DMS 273 treated with DMSO at 0.1 percent for 48 hours (cell line): ENCODE measurements around the gene CARS2.

ENCODE experiments used
- DNase-seq: peaks from one replicate; lab custom pipeline; 2025; lab: John Stamatoyannopoulos, UW

Gene CARS2

DNA sequence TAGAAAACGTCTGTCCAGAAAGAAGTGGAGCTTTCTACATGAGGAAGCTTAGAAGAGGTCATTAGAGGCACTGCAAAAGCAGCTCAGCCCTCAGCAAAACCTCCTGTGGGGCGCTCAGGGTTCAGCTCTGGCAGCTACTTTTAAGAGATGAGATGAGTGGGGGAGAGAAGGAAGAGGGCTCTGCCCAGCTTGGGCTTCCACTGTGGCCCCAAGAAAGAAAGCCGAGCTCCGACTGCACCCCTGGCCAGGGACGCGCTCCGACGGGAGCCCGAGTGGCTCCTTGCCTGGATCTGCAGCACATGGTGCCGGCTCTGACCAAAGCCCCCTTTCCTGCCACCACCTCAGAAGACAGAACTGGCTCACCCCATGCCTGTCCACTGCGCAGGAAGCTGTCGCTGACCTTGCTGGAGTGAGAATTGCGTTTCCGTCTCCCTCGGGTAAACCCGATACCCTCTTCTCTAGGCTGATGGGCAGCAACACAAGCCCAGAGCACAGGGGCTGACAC, 54.1 kb downstream of the CARS2 start:
- no peak for DNase-seq

DNA sequence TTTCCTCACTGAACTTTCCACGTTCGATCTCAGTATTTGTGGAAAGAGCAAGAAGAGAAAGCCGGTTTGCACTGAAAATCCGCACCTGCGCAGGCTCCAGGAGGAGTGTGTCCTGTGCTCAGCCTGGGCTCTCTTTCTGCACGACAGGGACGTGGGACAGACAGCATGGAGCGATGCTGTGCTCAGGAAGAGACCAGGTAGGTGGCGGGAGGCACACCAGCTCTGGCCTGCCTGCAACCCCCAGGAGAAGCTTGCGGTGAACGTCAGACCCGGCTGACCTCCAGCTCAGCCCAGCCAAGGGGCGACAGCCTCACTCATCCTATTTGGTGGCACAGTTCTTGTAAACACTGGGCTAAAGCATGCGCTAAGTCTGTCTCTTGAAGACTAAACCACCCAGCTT, 54.6 kb downstream of the CARS2 start:
- DNase-seq: no peak

DNA sequence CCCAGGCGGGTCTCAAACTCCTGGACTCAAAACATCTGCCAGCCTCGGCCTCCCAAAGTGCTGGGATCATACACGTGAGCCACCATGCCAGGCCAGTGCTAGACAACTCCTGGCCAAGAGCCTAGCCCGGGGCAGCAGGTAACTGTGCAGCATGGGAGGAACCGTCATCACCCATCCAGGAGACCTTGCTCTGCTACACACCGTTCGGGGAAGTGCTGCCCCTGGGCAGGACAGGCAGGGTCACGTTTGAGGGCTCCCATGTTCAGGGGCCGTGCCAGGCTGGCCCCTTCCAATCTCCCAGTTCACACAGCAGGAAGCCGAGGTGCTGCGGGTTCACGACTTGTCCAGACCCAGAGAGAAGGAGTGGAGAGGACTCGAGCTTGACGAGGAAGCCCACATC, 55.5 kb downstream of the CARS2 start:
- DNase-seq: no peak

DNA sequence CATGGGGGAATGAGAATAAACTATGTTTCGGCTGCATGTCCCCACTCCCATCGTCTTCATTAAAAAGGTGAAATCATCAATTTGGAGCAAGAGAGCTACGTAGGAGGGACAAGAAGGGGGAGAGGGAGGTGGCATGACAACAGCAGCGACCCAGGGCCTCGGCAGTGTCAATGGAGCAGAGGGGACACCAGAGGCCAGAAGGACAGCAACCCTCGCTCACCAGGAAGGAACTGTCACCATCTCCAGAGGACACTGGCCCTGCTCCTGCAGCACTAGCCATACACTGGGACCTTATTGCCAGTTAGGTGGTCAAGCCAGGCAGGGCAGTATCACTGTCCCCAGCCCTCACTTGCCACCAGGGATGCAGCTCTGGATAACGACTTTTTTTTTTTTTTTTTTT, 56.4 kb downstream of the CARS2 start:
- DNase-seq: no peak

DNA sequence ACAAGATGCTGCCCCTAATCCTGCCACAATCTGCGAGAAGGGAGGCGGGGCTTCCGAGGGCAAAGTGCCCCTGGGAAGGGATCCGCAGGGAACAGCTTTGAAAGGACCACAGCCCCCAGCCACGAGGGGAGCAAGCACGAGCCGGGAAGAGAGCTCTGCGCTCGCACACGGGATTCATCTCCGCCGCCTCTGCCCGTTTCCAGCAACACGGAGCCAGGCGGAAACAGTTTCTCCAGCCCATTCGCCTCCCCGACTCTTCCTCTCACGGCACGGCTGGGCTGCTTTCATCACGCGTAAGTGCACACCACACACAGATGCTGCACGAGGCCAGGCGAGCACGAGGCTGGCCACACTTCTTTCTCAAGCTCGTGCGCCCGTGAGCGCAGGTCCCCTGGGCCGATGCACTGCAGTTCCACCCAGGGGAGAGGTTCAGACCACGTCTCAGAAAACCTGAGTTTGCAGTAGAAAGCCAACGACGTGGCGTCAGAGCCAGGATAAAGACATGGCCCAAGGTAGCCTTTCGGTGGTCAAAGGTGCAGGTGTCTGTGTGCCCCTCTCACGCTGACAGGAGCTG, 57.0 kb downstream of the CARS2 start:
- no peak for DNase-seq

DNA sequence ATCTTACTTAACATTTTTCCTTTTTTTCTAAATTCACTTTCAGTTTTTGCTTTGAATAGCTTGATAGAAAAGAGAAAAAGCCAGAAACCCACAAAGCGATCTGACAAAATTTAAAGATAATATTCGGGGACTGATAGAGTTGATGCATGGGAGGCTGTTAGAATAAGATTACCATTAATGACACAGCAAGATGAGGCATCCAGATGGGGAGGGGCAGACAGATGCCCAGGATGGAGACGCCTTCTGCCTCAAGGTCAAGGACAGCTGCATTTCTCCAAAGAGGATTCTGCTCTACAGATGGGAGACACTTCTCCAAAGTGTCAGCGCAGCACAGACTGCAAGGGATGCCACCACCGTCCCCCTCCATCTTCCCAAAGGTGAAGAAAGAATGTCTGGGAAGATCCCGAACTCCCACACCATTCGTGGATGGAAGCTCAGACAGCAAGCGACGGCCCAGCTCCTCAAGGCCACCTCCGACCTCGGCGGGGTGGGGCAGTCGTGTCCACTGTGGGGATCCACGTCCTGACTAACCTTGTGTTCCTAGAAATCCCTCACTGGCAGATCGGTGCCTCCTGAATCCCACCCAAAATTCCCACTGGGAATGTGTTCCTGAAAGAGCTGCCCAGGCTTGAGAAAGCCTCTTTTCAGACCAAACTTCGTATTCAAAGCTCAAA, 57.6 kb downstream of the CARS2 start:
- DNase-seq: no peak

DNA sequence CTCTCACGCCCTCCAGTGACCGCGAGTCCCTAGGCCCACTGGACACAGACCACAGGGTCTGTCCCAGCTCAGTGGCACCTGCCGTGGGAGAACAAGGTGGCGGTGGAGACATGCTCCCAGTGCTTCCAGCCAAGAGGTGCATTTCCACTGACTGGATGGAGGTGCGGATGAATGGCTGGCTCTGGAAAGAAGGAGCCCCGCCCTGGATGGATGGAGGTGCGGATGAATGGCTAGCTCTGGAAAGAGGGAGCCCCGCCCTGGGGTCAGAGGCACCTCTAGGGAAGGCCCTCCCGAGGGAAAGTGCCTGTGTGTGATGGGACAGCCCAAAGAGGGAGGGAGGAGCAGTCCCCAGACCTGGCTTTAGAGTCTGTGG, 58.6 kb downstream of the CARS2 start:
- no peak for DNase-seq

DNA sequence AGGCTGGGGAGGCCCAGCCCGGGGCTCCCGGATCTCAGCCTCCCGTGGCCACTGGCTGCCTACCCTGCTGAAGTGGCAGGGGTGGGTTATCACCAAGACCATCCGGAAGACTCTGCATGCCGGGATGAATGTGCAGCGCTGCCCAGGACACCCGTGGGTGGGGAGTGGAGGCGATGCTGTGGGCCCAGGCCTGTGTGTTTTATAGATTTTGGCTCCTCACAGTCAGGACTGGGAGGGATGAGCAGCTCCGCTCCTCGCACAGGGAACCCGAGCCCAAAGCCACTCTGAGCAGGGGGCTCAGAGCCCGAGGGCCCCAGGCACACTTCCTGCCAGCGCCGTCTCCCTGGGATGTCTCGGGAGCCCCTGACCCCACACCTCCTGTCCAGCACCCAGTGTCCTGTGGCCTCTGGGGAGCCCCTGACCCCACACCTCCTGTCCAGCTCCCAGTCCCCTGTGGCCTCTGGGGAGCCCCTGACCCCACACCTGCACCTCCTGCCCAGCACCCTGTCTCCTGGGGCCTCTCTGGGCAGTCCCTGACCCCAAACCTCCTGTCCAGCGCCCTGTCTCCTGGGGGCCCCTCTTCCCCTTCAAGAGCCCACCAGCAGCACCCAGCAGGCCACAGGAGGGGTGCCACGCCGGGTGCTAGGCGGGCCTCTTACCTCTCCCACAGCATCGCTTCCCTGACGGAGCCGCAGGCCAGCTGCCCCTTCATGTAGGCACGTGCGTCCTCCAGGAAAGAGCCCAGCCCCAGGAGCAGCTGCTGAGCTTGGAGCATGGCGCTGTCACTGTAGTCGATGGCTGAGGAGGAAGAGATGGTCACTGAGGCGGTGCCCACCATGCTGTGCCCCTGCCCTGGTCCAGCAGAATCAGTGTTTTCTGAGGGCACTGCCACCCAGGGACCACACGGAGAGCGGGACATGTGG, 59.2 kb downstream of the CARS2 start:
- no peak for DNase-seq

DNA sequence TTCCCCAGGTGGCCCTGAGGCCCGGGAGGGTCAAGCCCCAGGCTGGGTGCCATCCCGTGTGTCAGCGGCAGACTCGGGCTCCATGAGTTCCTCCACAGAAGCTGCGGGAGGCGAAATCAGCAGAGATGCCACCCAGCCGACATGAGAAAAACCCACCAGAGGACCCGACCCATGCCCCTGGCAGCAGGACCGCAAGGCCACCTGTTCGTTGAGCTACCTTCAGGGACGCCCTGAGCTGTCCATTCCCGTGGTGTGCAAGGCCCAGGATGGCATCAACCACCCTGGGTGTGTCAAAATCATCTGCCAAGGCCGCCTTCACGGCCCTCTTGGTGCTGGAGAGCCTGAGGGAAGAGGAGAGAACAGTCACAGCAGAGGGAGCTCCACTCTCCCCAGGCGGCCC, 60.2 kb downstream of the CARS2 start:
- DNase-seq: no peak

DNA sequence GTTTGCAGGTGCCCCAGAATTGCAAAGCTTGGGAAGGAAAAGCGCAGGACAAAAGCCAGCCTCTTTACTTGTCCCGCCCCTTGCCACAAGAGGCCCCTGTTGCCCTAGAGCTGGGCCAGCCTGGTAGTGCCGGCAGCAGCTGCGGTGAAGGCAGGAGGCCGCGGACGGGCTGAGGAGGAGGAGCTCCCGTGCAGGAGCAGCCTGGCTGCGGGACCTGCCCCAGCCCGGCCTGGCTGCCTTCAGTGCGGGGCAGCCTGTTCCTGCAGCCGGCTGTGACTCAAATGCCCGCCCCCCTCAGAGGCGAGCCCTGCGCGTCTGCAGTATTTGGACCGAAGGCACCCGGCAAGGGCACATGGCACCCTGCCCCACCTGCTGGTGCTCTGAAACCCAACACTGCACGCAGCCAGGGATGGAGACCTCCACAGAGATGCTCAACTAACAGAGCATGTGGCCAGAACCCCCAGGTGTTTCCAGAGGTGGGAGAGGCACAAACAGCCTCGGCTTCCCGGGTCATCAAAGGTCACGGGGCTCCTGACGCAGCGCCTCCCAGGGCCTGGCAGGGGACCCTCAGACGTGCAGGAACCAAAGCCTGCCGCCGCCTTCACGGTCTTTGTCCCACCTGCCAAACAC, 60.9 kb downstream of the CARS2 start:
- DNase-seq: peak; percentile 68

DNA sequence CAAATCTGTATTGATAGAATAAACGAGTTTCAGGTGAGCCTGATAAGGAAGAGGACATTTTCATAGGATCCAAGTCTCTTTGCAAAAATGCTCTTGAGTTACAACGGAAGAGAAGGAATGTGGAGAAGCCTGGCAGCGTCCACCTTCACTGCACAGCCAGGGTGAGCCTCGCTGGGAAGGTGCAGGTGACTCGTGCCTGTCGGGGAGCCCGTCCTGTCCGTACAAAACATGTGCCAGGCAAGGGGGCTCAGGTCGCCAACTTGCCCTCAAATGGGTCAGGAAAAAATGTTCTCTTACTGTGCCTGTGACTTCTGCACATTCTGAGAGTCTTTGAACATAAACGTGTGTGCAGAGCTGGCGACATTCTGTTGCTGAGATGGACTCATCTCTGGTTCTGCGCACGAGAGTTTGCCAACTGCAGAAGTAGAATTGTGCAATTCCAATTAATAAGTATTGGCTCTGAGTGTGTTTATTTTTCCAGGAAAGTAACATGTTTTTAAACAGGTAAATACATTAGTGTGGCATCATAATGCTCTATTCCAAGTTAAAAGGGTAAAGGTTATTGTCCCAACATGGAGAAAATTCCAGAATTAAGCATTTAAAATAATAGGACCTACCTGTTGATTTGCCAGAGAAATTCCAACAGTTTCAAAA, 62.0 kb downstream of the CARS2 start:
- DNase-seq: no peak

DNA sequence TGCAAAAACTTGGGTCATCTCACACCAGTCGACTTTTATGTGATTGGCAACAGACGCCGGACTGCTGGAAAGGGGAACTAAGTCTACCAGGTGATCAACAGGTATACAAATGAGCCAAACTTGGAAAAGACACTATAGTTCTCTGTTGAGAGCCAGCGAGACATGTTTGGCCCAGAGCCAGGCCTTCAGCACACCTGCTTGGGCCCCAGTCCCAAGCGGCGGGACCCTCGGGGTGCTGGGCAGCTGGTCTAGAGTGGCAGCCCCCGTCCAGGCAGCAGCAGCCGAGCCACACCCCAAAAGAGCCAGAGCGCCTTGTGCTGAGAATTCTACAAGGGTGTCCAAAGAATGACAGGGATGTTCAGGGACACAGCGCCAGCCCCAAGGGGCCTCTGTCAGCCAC, 62.6 kb downstream of the CARS2 start:
- no peak for DNase-seq

DNA sequence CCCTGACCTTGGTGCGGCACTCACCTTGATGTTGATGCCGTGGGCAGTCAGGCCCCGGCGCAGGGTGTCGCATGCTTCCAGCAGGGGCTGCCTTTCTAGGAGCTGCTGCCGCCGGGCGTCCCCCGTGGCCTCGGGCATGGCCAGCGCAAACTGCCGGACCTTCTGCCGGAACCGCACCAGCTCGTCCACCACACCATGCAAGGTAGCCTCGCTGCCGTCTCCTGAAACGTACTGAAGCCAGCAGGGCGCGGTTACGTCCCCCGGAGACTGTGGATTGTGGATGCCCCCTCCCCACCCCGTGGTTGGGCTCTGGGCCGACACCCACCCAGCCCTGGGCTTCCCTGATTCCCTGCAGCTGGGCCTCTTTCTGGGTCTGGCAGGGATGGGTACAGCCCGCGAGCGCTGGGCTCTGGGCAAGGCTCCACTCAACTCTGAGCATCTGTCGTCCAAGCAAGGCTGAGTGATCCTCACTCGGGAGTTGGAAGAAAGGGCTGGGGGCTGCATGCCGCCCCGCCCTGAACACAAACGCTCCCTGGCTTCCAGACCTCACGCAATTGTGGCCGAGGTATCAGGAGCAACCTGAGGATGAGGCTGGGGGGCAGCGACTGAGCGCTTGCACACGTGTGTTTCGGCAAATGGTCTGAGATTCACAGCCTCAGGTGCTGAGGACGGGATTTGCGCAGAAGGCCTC, 63.5 kb downstream of the CARS2 start:
- DNase-seq: no peak

DNA sequence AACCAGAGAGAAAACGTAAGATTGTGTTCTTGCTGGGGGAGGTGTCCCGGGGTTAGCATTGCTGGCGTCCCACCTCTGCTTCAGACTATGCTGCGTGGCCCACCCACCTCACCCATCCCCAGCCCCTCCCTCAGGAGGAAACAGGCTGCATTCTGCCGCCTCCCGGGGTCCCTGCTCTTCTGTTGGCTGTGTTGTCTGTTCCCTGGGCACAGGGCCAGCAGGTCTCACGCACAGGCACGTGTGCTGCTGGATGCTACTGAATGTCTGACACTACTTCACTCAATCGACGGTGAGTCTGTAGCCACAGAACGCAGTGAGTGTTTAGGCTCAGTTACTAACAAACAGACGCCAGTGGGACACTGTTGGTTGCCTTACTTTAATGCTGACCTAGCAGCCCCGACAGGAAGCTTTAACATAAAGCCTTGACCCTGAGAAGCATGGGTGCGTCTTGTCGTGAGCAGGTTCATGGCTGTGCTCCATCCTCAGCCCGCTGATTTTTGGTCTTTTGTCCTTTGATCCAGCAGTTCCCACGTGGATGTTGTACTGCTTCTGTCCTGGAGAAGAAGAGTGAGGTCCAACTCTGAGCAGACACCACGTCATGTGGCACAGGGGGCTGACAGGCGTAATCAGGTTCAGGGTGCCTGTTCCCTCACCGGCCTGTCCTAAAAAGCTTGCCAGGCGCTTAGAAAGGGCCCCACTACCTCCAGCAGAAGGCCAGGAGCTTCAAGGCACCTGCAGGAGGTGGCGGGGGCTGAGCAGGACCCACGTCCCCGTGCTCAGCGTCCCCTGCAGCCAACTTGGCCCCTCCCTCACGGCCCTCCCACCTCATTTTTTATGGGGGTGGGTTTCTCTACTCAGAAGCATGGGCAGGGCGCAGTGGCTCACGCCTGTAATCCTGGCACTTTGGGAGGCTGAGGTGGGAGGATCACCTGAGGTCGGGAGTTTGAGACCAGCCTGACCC, 64.6 kb downstream of the CARS2 start:
- DNase-seq: no peak

DNA sequence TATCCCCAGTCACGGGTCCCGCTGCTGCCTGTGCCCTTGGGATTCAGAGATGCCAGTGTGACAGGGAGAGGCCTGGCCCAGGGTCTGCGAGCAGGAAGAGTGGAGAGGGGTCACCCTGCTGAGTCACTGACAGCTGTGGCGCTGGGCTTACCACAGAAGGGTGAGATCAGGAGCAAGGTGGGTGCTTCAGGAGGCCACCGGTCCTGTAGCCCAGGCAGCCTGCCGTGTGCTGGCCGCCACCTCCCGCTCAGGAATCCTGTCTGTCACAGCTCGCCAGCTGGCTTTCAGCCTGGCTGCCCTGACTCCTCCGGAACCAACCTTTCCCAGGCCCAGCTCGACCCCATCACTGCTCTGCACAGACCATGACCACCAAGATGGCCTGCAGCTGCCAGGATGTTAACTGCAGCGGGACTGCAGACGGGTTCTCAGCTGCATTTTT, 65.3 kb downstream of the CARS2 start:
- no peak for DNase-seq

DNA sequence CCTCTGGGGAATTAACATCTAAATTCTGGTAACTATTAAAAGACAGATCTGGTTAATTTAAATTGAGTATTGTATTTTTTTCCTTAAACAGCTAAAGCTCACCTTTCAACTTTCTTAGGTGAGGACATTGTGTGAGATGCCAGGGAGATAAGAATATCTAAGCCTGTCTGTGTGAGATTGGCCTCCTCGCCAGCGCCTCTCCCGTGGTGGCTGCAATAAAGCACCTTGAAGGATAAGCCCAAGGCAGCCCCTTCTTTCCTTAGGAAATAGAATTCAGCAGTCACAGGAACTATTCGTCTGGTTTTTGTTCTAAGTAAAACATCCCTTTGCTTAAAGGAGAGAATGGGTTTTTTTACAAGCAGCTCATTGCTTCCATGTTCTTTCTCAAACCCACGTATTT, 66.0 kb downstream of the CARS2 start:
- DNase-seq: no peak

DNA sequence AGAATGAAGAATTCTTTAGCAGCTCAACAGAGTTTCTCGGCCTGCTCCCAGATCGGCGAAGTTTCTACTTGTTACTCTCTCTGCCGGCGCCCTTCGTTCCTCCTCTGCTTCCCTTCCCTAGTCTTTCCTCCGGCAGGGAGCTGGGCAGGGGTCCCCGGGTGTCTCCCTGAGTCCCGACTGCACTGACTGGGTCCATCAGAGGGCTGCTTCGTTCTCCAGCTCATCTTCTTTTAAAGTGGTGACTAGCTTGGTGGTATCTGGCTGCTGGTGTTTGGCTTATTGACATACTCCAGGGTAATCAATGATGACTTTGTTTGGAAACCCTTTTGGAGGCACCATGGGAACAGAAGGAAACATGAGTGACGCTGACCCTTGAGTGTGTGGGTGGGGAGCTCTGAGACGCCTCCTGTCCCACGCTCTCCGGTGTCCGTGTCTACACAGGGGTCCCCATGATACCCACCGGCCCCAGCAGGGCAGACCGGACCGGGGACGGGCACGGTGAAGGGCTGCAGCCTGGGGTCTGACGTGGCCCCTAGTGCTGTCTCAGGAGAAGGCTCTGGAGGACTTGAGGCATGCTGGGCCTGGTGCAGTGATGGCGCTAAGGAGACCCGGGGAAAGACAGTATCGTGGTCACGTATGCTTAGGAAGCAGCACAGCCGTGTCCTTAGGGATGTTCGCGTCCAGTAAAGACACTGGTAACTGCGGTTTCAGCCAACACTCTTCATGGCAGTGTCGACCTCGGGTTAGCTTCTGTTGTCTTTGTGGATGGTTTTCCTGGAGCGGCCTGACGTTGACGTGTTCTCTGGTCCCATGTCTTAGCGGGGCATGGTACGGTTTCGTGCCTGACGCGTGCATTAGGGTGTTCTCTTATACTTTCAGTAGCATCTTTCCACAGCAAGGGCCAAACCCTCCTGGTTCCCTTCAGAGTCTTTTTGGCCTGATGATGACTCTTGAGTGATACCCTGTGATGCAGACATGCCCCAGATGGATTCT, 66.8 kb downstream of the CARS2 start:
- no peak for DNase-seq

DNA sequence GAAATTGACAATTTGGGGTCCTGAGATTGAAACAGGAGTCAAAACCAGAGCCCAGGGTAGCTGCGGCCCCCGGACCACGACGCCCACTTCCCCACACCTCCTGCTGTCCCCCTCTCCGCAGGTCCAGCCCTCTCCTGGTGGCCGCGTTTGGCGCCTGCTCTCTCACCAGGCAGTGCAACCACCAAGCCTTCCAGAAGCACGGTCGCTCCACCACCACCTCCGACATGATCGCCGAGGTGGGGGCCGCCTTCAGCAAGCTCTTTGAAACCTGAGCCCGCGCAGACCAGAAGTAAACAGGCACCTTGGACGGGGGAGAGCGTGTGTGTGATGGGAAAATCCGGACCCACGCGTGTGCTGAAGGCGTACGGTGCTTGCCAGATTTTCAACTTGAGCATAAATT, 67.7 kb downstream of the CARS2 start:
- no peak for DNase-seq

DNA sequence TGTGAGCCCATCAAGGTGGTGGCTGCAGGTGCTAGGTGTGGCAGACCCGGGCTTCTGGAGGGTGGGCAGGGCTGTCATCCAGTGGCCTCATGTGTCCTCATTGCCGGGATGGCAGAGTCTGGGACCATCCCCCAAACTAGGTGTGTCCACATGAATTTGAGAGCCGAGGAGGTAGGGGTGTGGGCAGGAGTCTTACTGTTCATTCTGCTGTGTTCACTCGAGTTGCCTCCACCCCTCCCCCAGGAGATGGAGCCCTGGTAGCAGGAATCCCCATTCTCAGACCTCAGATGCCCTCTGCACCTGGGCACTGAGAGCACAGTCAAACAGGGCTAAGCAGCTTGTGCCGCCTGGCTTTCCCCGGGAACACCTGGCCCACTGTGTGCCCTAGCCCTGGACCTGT, 68.2 kb downstream of the CARS2 start:
- no peak for DNase-seq
